Stimulated activated CD4-positive, alpha-beta T cell treated with anti-CD3 and anti-CD28 coated beads, Interleukin-4, amount 100 ng/mL, for 48 hours (primary cell): ENCODE data around the gene GIPC1.
A peak's percentile ranks its signal among the peaks of the same experiment; 100 is the strongest.
"Not testable (repeated sequence)": the region's sequence is repeated elsewhere in the genome, so short reads cannot be mapped to it uniquely, and the experiment has no call there.

Experiments
- DNase-seq, 2 donors: peaks; one replicate each; pipeline ENCODE4 v3.0.0-alpha.2; 2020; ENCODE audit warnings: low read depth in 2 of 2

The GIPC1 gene, protein sequence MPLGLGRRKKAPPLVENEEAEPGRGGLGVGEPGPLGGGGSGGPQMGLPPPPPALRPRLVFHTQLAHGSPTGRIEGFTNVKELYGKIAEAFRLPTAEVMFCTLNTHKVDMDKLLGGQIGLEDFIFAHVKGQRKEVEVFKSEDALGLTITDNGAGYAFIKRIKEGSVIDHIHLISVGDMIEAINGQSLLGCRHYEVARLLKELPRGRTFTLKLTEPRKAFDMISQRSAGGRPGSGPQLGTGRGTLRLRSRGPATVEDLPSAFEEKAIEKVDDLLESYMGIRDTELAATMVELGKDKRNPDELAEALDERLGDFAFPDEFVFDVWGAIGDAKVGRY

DNA sequence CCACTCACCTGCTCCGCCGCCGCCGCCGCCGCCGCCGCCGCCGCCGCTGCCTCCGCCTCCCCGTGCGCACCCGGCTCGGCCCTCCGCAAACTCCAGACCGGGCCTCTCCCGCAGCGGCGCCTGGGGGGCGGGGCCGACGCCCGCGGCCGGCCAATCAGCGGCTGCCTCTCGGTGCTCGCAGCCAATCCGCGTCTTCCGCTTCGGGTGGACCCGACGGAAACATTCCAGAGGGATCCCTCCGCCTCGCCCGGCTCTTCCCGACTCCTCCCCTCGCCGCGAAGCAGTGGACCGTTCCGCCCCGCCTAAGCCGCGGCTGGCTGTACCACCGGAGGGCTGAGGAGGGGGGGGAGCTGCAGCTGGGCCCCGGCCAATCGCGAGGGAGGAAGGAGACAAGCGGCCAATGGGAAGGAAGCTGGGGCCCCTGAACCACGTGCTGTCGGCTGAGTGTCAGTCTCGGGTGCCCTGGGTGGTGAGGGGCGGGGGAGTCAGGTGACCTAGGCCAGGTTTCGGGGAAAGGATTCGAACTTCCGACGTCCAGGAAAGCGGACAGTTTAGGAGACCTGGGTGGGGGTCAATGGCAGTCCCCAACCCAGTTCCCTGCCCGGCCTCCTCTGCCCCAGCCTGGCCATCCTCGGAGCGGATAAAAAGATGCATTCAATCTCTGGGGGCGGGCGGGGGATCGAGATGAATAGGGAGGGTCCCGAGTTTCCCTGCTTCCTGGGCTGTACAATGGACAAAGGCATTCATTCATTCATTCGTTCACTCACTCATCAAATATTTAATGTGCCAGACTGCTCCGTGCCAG, at the start of gene GIPC1:
GIPC1 (minus strand) TSS at position 99 of the 805 bp plus-strand sequence. CDS start 13,151 bp downstream, outside the sequence.
- peak; percentile 72 to 81 for DNase-seq

DNA sequence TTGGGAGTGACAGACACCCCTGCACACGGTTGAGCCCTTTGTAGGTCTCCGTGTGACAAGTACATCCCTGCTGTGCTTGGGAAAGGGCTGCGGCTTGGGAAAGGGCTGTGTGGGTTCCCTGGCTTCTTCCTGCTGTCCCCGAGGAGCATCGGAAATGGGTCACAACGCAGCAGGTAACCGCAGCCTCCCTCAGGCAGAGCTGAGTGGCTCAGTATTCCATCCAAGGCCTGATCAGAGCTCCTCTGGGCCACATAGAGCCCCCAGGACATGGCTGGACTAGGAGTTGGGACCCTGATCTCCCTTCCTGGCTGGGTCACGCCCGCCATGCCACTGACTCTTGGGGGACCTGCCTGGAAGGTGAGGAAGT, 49.8 kb upstream of the GIPC1 start:
- DNase-seq, result no peak

DNA sequence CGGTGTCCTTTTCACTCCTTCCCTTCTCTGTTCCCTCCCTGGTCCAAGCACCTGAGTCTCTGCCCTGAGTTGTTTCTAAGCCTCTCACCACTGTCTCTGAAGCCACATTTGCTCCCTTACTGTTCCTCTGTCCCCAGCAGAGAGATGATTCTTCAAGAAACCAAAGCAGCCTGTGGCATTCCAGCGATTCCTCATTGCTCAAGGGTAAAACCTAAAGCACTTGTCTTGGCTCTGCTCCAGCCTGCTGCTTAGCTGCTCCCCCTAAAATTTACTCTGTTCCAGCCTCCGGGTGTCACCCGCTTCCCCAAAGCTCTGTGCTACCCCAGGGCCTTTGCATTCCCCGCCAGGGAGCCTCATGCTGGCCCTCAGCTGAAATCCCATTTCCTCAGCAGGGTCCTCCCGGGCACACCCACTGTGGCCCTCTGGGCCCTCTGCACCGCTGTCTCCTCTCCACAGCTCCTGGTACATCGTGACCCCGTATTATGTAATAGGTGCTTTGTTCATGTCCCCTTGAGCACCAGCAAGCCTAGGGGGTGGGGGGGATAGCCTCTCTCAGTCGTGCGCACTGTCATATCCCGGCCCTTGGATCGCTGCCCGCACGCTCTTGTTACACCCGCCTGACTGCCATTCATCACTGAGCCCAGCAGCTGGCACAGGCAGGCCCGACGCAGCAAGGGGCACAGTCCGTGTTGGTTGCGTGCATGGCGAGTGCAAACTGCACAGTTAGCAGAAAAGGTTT, 49.2 kb upstream of the GIPC1 start:
- DNase-seq, result no peak

DNA sequence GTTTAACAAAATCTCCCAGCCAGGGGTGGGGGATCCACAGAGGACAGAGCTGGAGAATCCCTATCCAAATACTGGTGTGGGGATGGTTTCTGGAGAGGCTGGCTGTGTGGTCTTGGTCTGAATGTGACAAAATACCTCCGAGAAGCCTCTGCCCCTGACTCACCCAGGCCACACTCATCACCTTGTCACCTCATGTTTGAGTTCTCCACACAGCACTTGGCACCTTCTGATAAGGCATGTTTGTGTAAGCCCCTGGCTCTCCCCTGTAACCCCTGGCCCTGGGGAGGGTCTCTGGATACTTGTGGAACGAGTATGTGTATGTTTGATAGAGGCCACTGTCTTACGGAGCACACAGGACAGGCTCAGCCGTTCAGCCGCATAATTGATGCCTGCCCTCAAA, 48.1 kb upstream of the GIPC1 start:
- no peak for DNase-seq

DNA sequence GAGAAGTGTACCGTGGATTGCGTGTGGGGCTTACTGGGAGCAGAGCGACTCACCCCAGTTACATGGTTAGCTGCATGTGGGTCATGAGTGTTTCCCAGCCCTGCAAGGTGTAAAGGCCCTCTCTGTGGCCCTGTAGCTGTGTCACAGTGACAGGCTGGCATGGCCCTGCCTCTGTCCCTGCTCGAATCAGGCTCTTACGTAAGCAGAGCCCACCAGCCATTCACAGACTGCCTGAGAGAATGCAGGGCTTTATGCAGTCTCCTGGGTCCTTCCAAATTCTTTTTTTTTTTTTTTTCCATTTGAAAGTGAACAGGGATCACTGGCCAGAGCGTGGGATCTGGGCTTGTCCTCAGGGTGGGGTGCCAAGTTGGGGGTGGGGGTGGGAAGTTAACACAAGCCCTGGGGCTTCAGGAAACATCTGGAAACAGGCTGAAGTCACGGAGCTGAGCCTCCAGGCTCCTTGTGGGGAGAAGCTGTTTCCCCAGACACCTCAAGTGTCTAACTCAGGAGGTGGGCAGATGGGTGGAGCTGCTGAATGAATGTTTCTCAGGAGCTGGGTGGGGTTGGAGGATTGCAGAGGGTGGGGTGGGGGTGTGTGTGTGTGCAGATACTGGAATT, 46.9 kb upstream of the GIPC1 start:
- no peak for DNase-seq

DNA sequence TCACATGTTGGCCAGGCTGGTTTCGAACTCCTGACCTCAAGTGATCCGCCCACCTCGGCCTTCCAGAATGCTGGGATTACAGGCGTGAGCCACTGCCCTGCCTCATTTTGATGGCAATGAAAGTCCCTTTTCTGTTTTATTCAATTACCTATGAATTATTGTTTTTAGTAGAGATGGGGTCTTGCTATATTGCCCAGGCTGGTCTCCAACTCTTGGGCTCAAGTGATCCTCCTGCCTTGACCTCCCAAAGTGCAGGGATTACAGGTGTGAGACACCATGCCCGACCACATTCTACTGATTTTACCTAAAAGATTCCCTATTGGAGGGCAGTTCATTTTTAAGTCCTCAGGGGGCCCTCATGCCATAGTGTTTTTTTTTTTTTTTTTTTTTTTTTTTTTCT, 46.1 kb upstream of the GIPC1 start:
- not testable (repeated sequence) for DNase-seq

DNA sequence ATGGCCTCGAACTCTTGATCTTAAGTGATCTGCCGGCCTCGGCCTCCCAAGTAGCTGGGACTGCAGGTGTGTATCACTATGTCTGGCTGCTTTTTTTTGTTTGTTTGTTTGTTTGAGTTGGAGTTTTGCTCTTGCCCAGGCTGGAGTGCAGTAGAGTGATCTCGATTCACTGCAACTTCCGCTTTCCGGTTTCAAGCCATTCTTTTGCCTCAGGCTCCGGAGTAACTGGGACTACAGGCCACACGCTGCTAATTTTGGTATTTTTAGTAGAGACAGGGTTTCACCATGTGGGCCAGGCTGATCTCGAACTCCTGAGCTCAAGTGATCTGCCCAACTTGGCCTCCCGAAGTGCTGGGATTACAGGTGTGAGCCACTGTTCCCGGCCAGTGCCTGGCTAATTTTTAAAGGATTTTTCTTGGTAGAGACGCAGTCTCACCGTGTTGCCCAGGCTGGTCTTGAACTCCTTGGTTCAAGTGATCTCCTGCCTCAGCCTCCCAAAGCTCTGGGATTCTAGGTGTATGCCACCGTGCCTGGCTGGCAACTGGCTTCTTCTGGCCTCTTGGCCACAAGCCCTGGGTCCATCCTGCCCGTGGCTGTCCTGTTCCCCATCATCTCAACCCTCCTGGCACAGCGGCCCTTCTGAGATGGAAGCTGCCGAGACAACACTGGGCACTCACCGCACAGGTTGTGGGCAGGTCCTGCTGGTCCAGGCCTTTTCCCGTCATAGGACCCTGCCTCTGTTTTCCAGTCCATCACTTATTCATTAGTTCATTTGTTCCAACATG, 45.0 kb upstream of the GIPC1 start:
- DNase-seq, result no peak

DNA sequence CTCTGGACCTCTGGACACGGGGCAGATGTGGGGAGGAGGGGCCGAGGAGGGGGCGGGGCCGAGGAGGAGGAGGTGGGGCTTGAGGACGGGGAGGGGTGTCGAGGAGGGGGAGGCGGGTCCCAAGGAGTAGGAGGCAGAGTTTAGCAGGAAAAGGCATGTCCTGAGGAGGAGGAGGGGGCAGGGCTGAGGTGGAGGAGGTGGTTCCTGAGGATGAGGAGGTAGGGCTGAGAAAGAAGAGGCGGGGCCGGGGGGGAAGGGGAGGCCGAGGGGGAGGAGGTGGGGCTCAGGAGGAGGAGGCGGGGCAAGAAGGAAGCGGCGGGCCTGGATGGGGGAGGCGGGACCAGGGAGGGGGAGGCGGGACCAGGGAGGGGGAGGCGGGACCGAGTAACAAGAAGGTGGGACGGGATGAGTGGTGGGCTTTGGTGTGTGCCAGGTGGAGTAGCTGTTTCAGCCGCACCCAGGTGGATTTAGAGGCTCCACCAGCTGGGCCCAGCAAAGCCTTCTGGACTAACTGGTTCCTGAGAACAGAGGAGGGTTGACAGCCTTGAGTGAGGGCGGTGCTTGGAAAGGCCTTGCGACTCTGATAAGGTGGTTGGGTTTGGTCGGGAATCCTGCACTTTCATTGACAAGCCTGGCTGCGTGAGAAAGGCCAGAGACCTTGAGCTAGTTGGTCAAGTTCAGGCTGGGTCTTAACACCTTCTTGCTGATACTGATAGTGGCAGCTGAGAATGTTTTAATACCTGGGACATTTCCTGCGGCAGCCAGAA, 41.2 kb upstream of the GIPC1 start:
- DNase-seq, result peak; percentile 41 to 47

DNA sequence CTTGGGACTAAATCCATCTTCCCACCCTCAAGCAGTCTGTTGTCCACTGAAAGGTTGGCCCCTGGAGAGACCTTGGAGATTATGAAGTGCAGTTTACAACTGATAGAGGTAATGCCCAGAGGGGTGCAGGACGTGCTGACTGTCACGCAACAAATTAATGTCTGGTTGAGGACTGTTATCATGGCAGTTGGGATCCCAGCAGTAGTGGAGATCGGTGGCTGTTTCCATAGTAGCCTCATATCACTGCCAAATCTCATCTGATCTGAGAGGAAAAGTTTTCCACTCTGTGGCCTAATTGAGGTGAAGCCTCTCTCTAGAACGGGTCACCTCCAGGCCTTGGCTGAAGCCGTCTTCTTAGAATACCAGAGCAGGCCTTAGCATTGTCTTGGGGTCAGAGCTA, 37.5 kb upstream of the GIPC1 start:
- no peak for DNase-seq

DNA sequence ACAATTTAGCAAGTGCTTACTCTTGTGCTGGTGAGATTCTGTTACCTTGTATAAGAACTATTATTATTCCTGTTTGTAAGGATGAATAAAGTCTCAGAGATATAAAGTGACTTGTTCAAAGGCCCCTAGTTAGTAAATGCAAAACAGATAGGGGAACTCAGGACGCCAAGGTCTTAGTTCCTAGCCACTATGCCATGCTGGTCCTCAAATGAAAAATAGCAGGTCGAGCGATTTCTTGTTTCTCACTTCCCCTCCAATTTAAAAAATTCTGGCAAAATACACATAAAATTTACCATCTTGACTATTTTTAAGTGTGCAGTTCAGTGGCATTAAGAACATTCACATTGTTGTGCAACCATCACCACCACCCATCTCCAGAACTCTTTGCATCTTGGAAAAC, 34.6 kb upstream of the GIPC1 start:
- DNase-seq, result no peak

DNA sequence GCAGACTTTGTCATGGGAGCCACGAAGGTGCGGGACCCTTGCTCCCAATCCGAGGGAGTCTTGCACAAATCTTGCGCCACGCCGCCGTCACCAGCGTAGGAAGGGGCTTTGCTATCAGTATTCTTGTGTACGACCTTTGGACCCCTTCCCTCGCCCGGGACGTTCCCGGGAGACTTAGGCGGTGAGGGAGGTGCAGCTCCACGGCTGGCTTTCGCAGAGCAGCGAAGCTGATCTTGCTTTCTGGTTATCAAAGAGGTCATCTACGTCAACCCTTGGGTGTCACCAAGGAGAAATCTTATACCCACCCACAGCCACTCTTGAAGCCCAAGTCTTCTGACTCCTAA, 34.0 kb upstream of the GIPC1 start:
- DNase-seq, result no peak

DNA sequence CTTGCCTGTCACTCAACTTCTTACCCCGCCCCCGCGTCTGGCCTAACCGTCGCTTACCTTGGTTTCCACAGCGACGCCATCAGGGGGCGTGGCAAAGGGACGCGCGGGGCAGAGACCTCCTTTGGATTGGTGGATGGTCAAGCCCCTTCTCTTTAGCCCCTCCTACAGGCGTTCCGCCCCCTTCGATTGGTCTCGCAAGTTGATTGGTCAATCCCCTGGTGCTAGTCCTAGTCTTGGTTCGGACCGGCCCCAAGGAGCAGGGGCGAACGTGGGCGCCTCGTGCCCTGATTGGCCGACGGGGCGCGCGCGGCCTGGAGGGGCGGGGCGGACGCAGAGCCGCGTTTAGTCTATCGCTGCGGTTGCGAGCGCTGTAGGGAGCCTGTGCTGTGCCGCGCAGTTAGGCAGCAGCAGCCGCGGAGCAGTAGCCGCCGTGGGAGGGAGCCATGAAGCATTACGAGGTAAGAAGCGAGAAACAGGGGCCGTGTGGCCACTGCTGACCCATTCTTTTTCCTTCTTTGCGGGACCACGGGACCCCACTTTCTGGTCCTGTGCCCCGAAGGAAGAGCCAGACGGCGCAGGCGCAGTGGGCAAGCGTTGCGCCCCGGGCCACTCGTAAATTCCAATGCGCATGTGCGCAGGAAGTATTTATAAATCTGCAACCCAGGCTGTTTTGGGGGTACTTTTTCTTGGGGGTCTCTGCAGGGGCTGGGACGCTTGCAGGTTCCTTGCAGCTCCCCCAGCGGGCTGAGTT, 33.5 kb upstream of the GIPC1 start, which contains the start of gene TECR:
TECR (plus strand) TSS at position 341 of the 751 bp plus-strand sequence; CDS start at position 444, 103 bp downstream.
- peak; percentile 100 for DNase-seq

DNA sequence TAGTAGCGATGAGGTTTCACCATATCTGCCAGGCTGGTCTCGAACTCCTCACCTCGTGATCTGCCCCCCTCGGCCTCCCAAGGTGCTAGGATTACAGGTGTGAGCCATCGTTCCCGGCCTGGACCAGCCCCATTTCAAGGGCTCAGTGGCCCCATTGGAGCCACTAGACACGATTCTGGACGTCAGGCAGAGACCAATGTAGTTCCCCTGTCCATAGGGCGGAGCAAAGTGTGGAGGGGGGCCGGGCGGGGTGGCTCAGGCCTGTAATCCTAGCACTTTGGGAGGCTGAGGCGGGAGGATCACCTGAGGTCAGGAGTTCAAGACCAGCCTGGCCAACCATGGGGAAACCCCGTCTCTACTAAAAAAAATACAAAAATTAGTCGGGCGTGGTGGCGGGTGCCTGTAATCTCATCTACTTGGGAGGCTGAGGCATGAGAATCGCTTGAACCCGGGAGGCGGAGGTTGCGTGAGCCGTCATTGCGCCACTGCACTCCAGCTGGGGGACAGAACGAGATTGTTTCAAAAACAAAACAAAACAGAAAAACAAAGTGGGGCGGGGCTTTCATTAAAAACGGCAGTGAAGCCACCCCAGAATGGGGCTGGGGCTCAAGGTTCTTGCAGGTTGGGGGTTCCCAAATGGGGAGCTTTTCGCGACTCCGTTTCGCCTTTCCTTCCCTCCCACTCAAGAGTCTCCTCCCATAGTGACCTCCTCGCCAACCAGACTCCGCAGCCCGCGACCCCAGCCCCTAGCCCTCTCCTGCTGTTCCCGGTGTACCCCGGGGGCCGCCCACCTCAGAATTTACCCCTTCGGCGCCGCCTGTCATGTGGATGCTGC, 32.7 kb upstream of the GIPC1 start:
- DNase-seq, result no peak

DNA sequence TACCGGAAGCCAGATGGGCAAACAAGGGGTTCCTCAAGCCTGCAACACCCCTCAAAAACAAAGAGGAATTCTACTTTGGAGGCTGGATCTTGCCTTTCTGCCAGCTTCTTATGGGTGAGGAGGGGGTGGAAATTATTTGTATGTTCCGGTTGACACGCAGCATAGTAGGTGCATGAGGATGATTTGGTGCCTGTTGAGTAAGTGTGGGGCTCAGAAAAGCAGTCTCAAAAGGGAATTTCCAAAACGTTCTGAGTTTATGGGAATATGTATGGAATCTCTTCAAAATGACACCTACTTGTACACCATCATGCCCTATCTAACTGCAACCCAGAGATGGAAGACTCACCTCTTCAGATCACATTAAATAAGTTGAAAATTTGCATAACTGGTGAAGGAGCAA, 30.5 kb upstream of the GIPC1 start:
- no peak for DNase-seq

DNA sequence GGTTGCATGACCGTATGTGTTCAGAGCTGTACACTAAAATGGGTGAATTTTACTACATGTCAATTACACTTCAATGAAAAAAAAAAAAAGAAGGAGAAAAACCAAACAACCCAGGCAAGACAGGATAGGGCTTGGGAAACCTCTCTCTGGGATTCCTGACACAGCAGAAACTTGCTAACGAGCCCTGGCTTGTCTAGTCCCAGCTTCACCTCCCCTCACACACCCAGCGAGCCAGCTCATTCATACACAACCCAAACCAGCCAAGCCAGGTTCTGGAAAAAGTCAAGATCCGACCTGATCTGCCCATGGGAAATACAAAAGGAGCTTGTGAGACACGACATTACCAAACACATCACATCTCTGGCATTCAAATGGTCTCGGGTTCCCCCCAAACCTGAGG, 29.8 kb upstream of the GIPC1 start:
- no peak for DNase-seq

DNA sequence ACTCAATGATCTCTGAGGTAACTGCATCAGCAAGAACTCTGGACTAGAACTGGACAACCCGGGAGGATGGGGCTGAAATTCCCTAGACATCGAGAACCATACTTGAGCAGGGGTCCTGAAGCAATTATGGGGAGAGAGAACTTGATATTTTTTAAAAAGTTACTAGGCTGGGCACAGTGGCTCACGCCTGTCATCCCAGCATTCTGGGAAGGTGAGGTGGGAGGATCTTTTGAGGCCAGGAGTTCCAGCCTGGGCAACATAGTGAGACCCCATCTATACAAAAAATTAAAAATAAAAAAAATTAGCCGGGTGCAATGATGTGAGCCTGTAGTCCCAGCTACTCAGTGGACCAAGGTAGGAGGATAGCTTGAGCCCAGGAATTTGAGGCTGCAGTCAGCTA, 24.6 kb upstream of the GIPC1 start:
- DNase-seq, result no peak

DNA sequence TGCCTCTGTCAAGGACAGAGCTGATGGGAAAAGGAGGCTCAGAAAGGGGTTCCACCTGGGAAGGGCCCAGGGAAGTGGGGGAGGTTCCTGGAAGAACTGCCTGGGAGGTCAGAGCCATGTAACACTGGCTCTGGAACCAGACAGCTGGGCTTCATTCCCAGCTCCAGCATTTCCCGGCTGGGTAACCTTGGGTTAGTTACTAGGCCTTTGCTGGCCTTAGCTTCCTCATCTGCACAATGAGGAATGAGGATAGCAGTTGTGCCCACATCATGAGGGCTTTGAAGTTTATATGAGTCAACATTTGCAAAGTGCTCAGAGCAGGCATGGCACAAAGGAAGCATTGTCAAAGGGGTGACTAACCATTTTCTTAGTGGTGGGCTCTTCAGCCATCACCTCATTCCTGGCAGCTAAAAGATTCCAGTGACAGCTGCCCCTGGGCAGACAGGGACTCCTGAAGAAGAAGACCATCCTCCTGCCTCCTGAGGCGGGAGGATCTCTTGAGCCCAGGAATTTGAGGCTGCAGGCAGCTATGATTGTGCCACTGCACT, 24.0 kb upstream of the GIPC1 start:
- no peak for DNase-seq

DNA sequence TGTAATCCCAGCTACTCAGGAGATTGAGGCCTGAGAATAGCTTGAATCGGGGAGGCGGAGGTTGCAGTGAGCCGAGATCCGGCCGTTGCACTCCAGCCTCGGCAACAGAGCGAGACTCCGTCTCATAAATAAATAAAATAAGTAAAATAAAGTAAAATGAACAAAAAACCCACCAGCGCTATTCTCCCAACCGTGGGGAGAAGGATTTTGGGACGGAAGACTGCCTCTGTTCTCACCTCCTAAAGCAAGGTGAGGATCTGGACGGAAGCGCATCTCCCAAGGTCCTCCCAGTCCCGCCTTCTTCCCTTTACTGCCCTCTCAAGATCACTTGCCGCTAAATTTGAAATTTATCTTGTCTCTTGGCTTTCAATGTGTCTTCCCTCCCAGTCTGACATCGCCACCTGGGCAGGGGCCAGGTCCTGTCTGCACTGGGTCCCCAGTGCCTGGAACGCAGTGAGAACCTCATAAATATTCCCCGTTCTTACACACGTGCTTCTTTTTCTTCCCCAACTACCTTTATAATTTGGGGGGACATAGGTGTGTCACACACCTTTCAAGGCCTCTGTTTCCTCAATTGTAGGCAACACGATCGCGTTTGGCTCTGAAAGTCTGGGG, 23.4 kb upstream of the GIPC1 start:
- DNase-seq, result no peak
